Subcutaneous adipose tissue (tissue), 4 donors: ENCODE results near the gene CPA5. TPM values are rescaled to one million over a fixed set of nuclear protein-coding genes. Genes with fewer than 3 reads are reported as not detected.

Experiments used
- CTCF ChIP-seq: fragments of 450-650 bp; IDR thresholded peaks from one replicate; pipeline ENCODE4 v1.5.1; 2016; ENCODE audit warnings: low read depth, mild to moderate bottlenecking, control low read depth, antibody characterized with exemption, moderate library complexity
- total RNA-seq, 4 donors: library from RNA; depleted of rRNA; stranded (reverse); fragments of >200 nt; gene quantifications; one replicate each; pipeline ENCODE4 v1.1.0, GENCODE V29; 2016

The CPA5 gene
- total RNA-seq, 4 donors from 2014 or later: not detected

GRCh38 chr7:130353196-130353595 lies 8.6 kb downstream of the CPA5 start:
- TF ChIP-seq CTCF: no peak

GRCh38 chr7:130356121-130356875 lies 11.7 kb downstream of the CPA5 start:
- TF ChIP-seq CTCF: no peak

GRCh38 chr7:130356876-130357611 lies 12.4 kb downstream of the CPA5 start:
- TF ChIP-seq CTCF: no peak

- TF ChIP-seq CTCF: no peak
Measured at GRCh38 chr7:130358471-130358870, 13.9 kb downstream of the CPA5 start.

- TF ChIP-seq CTCF: no peak
Measured at GRCh38 chr7:130359276-130359857, 14.8 kb downstream of the CPA5 start.

GRCh38 chr7:130360518-130360917 lies 15.9 kb downstream of the CPA5 start:
- TF ChIP-seq CTCF: no peak

GRCh38 chr7:130361681-130362080 lies 17.1 kb downstream of the CPA5 start:
- TF ChIP-seq CTCF: no peak
